ENCODE results near the gene GALNT2. TPM values are rescaled to one million over a fixed set of nuclear protein-coding genes. Genes with fewer than 3 reads are reported as not detected.

GALNT2 gene
- polyA plus RNA-seq, 2 of the 4 experiments (the other 2 are of a cell fraction) = 66.9 to 114 TPM

DNA sequence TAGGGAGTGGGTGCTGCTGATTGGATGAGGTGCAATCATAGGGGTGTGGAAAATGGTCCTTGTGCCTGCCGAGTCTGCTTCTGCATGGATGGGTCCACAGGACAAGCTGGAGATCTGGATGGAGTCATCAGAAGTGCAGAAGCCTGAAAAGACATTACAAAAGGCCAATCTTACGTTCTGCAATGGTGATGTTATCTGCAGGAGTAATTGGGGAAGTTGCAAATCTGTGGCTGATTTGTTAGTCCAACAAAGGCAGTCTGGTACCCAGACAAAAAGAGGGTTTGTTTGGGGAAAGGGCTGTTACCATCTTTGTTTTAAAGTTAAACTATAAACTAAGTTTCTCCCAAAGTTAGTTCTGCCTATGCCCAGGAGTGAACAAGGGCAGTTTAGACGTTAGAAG, 192.6 kb downstream of the GALNT2 start (continued):
- TF ChIP-seq, protein P1, sequence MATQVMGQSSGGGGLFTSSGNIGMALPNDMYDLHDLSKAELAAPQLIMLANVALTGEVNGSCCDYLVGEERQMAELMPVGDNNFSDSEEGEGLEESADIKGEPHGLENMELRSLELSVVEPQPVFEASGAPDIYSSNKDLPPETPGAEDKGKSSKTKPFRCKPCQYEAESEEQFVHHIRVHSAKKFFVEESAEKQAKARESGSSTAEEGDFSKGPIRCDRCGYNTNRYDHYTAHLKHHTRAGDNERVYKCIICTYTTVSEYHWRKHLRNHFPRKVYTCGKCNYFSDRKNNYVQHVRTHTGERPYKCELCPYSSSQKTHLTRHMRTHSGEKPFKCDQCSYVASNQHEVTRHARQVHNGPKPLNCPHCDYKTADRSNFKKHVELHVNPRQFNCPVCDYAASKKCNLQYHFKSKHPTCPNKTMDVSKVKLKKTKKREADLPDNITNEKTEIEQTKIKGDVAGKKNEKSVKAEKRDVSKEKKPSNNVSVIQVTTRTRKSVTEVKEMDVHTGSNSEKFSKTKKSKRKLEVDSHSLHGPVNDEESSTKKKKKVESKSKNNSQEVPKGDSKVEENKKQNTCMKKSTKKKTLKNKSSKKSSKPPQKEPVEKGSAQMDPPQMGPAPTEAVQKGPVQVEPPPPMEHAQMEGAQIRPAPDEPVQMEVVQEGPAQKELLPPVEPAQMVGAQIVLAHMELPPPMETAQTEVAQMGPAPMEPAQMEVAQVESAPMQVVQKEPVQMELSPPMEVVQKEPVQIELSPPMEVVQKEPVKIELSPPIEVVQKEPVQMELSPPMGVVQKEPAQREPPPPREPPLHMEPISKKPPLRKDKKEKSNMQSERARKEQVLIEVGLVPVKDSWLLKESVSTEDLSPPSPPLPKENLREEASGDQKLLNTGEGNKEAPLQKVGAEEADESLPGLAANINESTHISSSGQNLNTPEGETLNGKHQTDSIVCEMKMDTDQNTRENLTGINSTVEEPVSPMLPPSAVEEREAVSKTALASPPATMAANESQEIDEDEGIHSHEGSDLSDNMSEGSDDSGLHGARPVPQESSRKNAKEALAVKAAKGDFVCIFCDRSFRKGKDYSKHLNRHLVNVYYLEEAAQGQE (IDR thresholded peaks at IDR 0.05) = no peak

DNA sequence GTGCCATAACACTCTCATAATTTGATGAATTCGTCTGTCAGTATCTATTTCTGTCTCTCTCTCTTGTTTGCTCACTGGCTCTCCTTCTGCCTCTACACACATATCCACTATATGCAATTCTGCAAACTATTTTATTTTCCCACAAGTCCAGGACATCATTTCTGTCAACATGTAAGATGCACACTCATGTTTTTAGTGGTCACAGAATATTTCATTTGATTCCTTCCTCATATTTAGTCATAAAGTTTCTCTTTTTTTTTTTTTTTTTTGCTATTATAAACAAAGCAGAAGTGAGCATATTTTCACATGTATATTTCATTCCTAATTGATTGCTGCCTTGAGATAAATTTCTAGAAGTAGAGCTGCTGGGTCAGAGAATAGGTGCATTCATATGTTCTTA, 193.8 kb downstream of the GALNT2 start:
- FAIRE-seq = no peak
- DNase-seq (ENCODE audit: low read depth in 1 of 2, low spot score in 1 of 2) = no peak
- Histone ChIP-seq H3K4me1 (no peaks in the 10 kb centered on the region), H3K27ac (no peak overlapping the region), H3K9me3 (no peaks in the 10 kb centered on the region), H3K4me3 (no peak overlapping the region), H3K4me2 (no peak overlapping the region)
- 86% methylated on average over 1 of the region's 1 CpG for WGBS (ENCODE audit: missing lambda C conversion rate)
- no peak for ATAC-seq
- POLR2A ChIA-PET = no interaction called here
- TF ChIP-seq MAFK (IDR thresholded peaks at IDR 0.05; ENCODE audit: partially characterized antibody) = no peak
- TF ChIP-seq ZC3H11A (IDR thresholded peaks at IDR 0.05) = no peak
- TF ChIP-seq, protein P1 (IDR thresholded peaks at IDR 0.05) = no peak
- TF ChIP-seq EHF (CRISPR knock-in tag; IDR thresholded peaks at IDR 0.05) = no peak
- no peak for TF ChIP-seq KDM1A (IDR thresholded peaks at IDR 0.05; ENCODE audit: low read depth)
- TF ChIP-seq EHMT2 (IDR thresholded peaks at IDR 0.05; ENCODE audit: low read depth) = no peak
- no peak for TF ChIP-seq NR3C1 (IDR thresholded peaks at IDR 0.05)
- no peak for TF ChIP-seq FOXS1 (CRISPR knock-in tag; IDR thresholded peaks at IDR 0.05)
- TF ChIP-seq FOSB (CRISPR knock-in tag; IDR thresholded peaks at IDR 0.05) = no peak
- no peak for TF ChIP-seq POLR2AphosphoS2 (conservative IDR thresholded peaks at IDR 0.05; ENCODE audit: low read length)
- TF ChIP-seq, protein P2, sequence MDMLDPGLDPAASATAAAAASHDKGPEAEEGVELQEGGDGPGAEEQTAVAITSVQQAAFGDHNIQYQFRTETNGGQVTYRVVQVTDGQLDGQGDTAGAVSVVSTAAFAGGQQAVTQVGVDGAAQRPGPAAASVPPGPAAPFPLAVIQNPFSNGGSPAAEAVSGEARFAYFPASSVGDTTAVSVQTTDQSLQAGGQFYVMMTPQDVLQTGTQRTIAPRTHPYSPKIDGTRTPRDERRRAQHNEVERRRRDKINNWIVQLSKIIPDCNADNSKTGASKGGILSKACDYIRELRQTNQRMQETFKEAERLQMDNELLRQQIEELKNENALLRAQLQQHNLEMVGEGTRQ (IDR thresholded peaks at IDR 0.05) = no peak
- no peak for TF ChIP-seq RCOR1 (IDR thresholded peaks at IDR 0.05; ENCODE audit: low read depth, low read length)
- TF ChIP-seq ZSCAN20 (CRISPR knock-in tag; IDR thresholded peaks at IDR 0.05) = no peak
- TF ChIP-seq CBX2 (IDR thresholded peaks at IDR 0.05; ENCODE audit: borderline replicate concordance, low read depth) = no peak
- no peak for TF ChIP-seq RNF2 (IDR thresholded peaks at IDR 0.05; ENCODE audit: borderline replicate concordance, low read depth)
- TF ChIP-seq CHD4 (IDR thresholded peaks at IDR 0.05; ENCODE audit: borderline replicate concordance) = no peak
- TF ChIP-seq BHLHE40 (IDR thresholded peaks at IDR 0.05; ENCODE audit: low read depth, low read length) = no peak
- CTCF ChIA-PET = no interaction called here

Data from A549 (cell line).